MM.1S (cell line): ENCODE results near the gene PPP1R13B.

Experiments used
- DNase-seq: peaks from one replicate; pipeline ENCODE4 v3.0.0-alpha.2; 2015
- H2AFZ ChIP-seq: fragments of 300-600 bp; sonication (generic); 2 replicates; pipeline ENCODE4 v1.6.0; 2016; ENCODE audit warnings: antibody characterized with exemption, low read length
- H3F3A ChIP-seq: fragments of 300-600 bp; sonication (generic); 2 replicates; pipeline ENCODE4 v1.6.1; 2016; ENCODE audit warnings: mild to moderate bottlenecking, antibody characterized with exemption, low read length, moderate library complexity, mixed read lengths; ENCODE audit not compliant: insufficient read depth
- H3K27ac ChIP-seq: fragments of 300-600 bp; sonication (generic); 2 replicates; pipeline ENCODE4 v1.5.1; 2016; ENCODE audit warnings: mild to moderate bottlenecking, low read length
- H3K27me3 ChIP-seq: fragments of 300-600 bp; sonication (generic); replicated peaks from 2 replicates; pipeline ENCODE4 v1.6.0; 2016; ENCODE audit warnings: low read length; ENCODE audit not compliant: insufficient read depth
- H3K36me3 ChIP-seq: fragments of 300-600 bp; sonication (generic); replicated peaks from 2 replicates; pipeline ENCODE4 v1.6.1; 2016; ENCODE audit warnings: mild to moderate bottlenecking, low read length, mixed read lengths; ENCODE audit not compliant: insufficient read depth
- H3K4me1 ChIP-seq: fragments of 300-600 bp; sonication (generic); 2 replicates; pipeline ENCODE4 v1.6.1; 2016; ENCODE audit warnings: low read length, mixed read lengths
- H3K4me2 ChIP-seq: fragments of 300-600 bp; sonication (generic); 2 replicates; pipeline ENCODE4 v1.6.0; 2016; ENCODE audit warnings: low read depth, low read length
- H3K4me3 ChIP-seq: fragments of 300-600 bp; sonication (generic); 2 replicates; pipeline ENCODE4 v1.5.1; 2016; ENCODE audit warnings: low read length, mixed read lengths
- H3K79me2 ChIP-seq: fragments of 300-600 bp; sonication (generic); 2 replicates; pipeline ENCODE4 v1.6.1; 2016; ENCODE audit warnings: mixed run types, low read length, mixed read lengths
- H3K9ac ChIP-seq: fragments of 300-600 bp; sonication (generic); 2 replicates; pipeline ENCODE4 v1.6.1; 2016; ENCODE audit warnings: low read length, mixed read lengths
- H3K9me2 ChIP-seq: fragments of 300-600 bp; sonication (generic); replicated peaks from 2 replicates; pipeline ENCODE4 v1.6.1; 2016; ENCODE audit warnings: mild to moderate bottlenecking, low read length, mixed read lengths; ENCODE audit not compliant: insufficient read depth
- H3K9me3 ChIP-seq: fragments of 300-600 bp; sonication (generic); replicated peaks from 2 replicates; pipeline ENCODE4 v1.6.1; 2016; ENCODE audit warnings: mild to moderate bottlenecking, low read length, mixed read lengths; ENCODE audit not compliant: insufficient read depth
- H4K20me1 ChIP-seq: fragments of 300-600 bp; sonication (generic); 2 replicates; pipeline ENCODE4 v1.6.1; 2016; ENCODE audit warnings: mild to moderate bottlenecking, low read length, moderate library complexity, mixed read lengths; ENCODE audit not compliant: insufficient read depth
- EZH2 ChIP-seq: fragments of 300-600 bp; sonication (generic); optimal IDR thresholded peaks from 2 replicates; pipeline ENCODE3; 2017; ENCODE audit warnings: low read depth, mild to moderate bottlenecking, antibody characterized with exemption, low read length, mixed read lengths
- EZH2phosphoT487 ChIP-seq: fragments of 300-600 bp; sonication (generic); IDR thresholded peaks from 2 replicates; pipeline ENCODE4 v1.6.1; 2018; ENCODE audit warnings: antibody characterized with exemption, low read length
- TF ChIP-seq, protein P1 (sequence below): fragments of 300-600 bp; sonication (generic); IDR thresholded peaks from 2 replicates; pipeline ENCODE4 v1.5.1; 2016; ENCODE audit warnings: antibody characterized with exemption, low read length, mixed read lengths

Gene PPP1R13B

DNA sequence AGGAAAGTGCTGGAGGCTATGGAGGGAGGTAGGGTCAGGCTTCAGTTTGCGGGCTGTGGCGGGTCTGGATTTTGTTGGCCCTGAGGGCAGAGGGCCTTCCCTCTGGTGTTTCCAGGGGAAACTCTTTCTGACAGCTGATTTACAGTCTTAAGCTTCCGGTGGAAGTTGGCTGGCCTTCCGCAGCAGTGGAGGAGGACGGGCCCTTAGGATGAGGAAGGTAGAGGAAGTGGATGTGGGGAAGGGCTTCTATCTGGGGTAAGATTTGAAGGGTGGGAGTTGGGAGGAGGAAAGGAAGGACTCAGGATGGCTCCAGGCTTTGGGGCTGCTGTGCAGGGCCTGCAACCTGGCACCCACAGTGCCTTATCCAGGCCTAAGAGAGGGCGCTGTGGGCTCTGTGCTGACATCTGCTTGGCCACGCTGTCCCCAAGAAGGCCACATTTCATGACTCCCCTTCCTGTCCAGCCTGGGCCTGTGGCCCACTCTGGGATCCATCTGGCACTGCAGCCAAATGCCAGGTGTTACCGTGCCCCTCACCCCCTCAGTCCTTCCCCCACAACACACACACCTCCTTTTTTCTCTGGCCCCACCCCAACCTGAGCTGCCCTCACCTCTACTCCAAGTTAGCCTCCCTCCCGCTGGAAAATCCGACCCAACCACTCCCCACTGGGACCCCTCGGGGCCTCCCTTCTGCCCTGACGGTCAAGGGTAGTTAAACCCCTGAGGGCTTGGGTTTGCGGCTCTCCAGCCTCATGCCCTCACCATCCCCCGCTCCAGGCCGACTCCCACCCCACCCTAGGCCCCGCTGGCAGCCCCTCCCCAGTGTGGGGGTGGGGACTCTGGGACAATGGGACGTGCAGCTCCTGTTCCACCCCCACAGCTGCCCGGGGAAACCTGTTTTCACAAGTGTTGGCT, 7.7 kb upstream of the PPP1R13B start:
- no peak for DNase-seq
- TF ChIP-seq EZH2 = no peak
- TF ChIP-seq, protein P1, sequence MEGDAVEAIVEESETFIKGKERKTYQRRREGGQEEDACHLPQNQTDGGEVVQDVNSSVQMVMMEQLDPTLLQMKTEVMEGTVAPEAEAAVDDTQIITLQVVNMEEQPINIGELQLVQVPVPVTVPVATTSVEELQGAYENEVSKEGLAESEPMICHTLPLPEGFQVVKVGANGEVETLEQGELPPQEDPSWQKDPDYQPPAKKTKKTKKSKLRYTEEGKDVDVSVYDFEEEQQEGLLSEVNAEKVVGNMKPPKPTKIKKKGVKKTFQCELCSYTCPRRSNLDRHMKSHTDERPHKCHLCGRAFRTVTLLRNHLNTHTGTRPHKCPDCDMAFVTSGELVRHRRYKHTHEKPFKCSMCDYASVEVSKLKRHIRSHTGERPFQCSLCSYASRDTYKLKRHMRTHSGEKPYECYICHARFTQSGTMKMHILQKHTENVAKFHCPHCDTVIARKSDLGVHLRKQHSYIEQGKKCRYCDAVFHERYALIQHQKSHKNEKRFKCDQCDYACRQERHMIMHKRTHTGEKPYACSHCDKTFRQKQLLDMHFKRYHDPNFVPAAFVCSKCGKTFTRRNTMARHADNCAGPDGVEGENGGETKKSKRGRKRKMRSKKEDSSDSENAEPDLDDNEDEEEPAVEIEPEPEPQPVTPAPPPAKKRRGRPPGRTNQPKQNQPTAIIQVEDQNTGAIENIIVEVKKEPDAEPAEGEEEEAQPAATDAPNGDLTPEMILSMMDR = no peak
- TF ChIP-seq EZH2phosphoT487 = no peak

DNA sequence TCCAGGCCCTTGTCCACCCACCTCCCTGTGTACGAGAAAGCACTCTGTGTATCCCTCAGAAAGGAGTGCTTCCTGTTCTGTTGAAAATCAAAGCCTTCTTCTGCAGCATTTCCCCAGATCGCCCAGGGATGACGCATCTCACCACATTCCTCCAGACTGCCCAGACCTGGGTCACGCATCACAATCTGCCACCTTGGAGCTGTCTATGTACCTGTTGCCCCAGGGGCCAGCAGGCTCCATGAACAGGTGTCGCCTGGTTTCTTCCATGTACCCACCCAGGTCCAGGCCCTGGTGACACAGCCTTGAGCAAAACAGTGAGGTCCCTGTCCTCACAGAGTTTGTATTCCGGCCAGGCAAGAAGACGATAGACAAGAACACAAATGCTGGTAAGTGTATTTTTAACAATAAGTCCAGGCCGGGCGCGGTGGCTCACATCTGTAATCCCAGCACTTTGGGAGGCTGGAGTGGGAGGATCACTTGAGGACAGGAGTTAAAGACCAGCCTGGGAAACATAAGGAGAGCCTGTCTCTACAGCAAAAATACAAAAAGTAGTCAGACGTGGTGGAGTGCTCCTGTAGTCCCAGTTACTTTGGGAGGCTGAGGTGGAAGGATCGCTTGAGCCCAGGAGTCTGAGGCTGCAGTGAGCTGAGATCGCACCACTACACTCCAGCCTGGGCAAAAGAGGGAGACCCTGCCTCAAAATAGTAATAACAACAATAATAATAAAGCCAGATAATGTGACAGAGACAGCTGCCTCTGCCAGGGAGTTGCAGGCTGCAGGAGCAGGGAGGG, 6.8 kb upstream of the PPP1R13B start:
- DNase-seq = no peak
- H4K20me1 ChIP-seq = no peaks in the 10 kb centered on the region
- H3K9ac ChIP-seq = no peak overlapping the region
- H3K9me3 ChIP-seq = no peaks in the 10 kb centered on the region
- TF ChIP-seq EZH2 (no peak), EZH2phosphoT487 (no peak)
- TF ChIP-seq, protein P1 = no peak
- H3K27ac ChIP-seq = no peak overlapping the region
- no peaks in the 10 kb centered on the region for H3K79me2 ChIP-seq
- H2AFZ ChIP-seq = no peak overlapping the region
- H3K36me3 ChIP-seq = no peaks in the 10 kb centered on the region
- H3K4me2 ChIP-seq = no peak overlapping the region
- H3F3A ChIP-seq = no peaks in the 10 kb centered on the region
- H3K4me1 ChIP-seq = no peaks in the 10 kb centered on the region
- no peak overlapping the region for H3K4me3 ChIP-seq
- no peaks in the 10 kb centered on the region for H3K9me2 ChIP-seq
- no peaks in the 10 kb centered on the region for H3K27me3 ChIP-seq

More for the DNA sequence above, 7.7 kb upstream of the PPP1R13B start:
- no peak overlapping the region for H3K27ac ChIP-seq
- no peak overlapping the region for H2AFZ ChIP-seq
- H3K79me2 ChIP-seq = no peaks in the 10 kb centered on the region
- H3K9ac ChIP-seq = no peak overlapping the region
- no peaks in the 10 kb centered on the region for H3K4me1 ChIP-seq
- H3K9me3 ChIP-seq = no peaks in the 10 kb centered on the region
- no peak overlapping the region for H3K4me2 ChIP-seq
- no peaks in the 10 kb centered on the region; the same call in none of the 2 replicates for H3K27me3 ChIP-seq
- no peaks in the 10 kb centered on the region for H3K36me3 ChIP-seq
- no peaks in the 10 kb centered on the region for H4K20me1 ChIP-seq
- H3F3A ChIP-seq = no peaks in the 10 kb centered on the region
- H3K9me2 ChIP-seq = no peaks in the 10 kb centered on the region
- H3K4me3 ChIP-seq = no peak overlapping the region

DNA sequence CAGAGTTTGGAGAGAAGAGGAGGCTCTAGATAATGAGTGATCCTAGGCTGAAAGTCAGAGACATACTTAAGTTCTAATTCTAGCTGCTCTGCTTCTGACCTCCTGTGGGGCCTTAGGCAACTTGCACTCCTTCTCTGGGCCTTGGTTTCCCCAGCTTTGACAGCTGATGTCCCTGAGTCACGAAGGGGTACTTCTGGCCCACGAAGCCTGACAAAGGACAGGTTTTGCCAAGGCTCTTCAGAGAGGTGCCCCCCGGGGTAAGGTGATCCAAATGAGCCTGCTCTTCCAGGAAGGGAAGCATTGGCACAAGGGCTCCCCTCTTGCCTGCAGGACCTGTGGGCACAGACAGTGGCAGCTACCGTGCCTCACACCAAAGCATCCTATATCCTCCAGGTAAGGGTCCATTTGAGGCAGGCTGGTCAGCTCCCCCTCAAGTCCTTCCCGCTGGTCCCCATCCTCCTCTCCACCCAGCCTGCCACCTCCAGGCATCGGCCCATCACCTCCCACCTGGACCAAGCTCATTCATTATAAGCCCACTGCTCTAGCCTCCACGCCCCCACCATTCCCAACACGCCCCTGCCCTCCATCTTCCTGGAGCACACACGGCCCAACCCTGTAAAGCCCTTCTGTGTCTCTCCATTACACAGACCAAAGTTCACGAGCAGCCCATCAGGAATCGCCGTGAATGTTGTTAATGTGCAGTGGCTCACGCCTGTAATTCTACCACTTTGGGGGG, 1.9 kb upstream of the PPP1R13B start:
- Histone ChIP-seq H3K9ac (no peak overlapping the region), H4K20me1 (no peaks in the 10 kb centered on the region), H3K9me2 (no peaks in the 10 kb centered on the region), H3K4me2 (no peak overlapping the region), H3K79me2 (no peaks in the 10 kb centered on the region), H3F3A (no peaks in the 10 kb centered on the region), H3K27ac (no peak overlapping the region), H3K27me3 (no peaks in the 10 kb centered on the region), H3K4me1 (no peaks in the 10 kb centered on the region), H2AFZ (no peak overlapping the region), H3K36me3 (no peaks in the 10 kb centered on the region), H3K4me3 (no peak overlapping the region), H3K9me3 (no peaks in the 10 kb centered on the region)
- no peak for DNase-seq
- TF ChIP-seq EZH2phosphoT487 (no peak), EZH2 (no peak)
- TF ChIP-seq, protein P1 = no peak
